Testis (tissue), 2 donors: ENCODE measurements around the gene ZXDA.

Experiments used
- CTCF ChIP-seq, 3 experiments: fragments of 450-650 bp in 2 of 3; fragments of 200-600 bp in 1 of 3; sonication (generic) in 1 of 3; IDR thresholded peaks; one replicate each; pipeline ENCODE4 v1.5.1; 2016 to 2019; ENCODE audit warnings: antibody characterized with exemption in 3 of 3, mild to moderate bottlenecking in 2 of 3, moderate library complexity in 1 of 3
- POLR2A ChIP-seq: fragments of 450-650 bp; IDR thresholded peaks from one replicate; pipeline ENCODE4 v1.6.1; 2017; ENCODE audit warnings: antibody characterized with exemption, mild to moderate bottlenecking, moderate library complexity

DNA sequence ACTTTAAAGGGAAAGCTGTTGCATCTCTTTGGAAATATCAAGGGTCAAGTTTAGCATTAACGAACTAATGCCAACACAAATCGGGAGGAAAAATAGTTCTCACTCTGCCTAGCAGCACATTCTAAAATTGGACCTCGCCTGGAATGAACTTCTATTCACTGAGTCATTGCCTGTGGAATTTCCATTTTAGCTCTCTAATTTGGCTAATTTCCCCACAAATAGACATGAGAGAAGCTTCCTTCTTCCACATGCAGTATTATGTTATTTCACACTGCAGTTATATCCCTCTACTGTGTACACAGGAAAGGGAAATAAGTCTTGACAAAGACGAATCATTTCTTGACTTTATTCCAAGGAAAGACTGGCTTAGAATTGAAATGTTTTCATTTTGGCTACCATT lies 9.3 kb downstream of the ZXDA start:
- no peak for TF ChIP-seq CTCF (IDR thresholded peaks at IDR 0.05)
- no peak for TF ChIP-seq POLR2A
